Endothelial cell of umbilical vein (primary cell): ENCODE measurements around the gene FXYD3.

ENCODE experiments used
- FOS ChIP-seq: IDR thresholded peaks from 2 replicates; pipeline ENCODE4 v1.6.1; 2011; ENCODE audit warnings: mild to moderate bottlenecking, low read length, moderate library complexity, borderline replicate concordance; ENCODE audit not compliant: insufficient read depth
- JUN ChIP-seq: IDR thresholded peaks from 2 replicates; pipeline ENCODE4 v1.6.1; 2011; ENCODE audit warnings: borderline replicate concordance, low read depth; ENCODE audit not compliant: insufficient read length, insufficient read depth
- MAX ChIP-seq: IDR thresholded peaks from 2 replicates; pipeline ENCODE4 v1.6.1; 2011; ENCODE audit not compliant: insufficient read depth, insufficient read length
- MYC ChIP-seq: IDR thresholded peaks from one replicate; pipeline ENCODE4 v1.6.1; 2011; ENCODE audit warnings: mild to moderate bottlenecking, low read depth, low read length
- POLR2A ChIP-seq: IDR thresholded peaks from 2 replicates; pipeline ENCODE4 v1.6.1; 2012; ENCODE audit warnings: low read depth, mild to moderate bottlenecking, control low read depth, low read length
- POLR2AphosphoS5 ChIP-seq: IDR thresholded peaks from 2 replicates; pipeline ENCODE4 v1.6.1; 2012; ENCODE audit warnings: low read depth, mild to moderate bottlenecking, control low read depth, low read length, moderate library complexity; ENCODE audit not compliant: insufficient read depth
- TF ChIP-seq, protein P1 (sequence below), 2 donors: IDR thresholded peaks; 1 replicate in 1 of 2; 2 replicates in 1 of 2; pipeline ENCODE4 v1.5.1; 2011; ENCODE audit warnings: low read length in 2 of 2, mild to moderate bottlenecking in 2 of 2, moderate library complexity in 2 of 2, control low read depth in 1 of 2, inconsistent platforms in 1 of 2, low read depth in 1 of 2; ENCODE audit not compliant: insufficient read depth in 1 of 2; ENCODE audit errors: extremely low read depth in 1 of 2

DNA sequence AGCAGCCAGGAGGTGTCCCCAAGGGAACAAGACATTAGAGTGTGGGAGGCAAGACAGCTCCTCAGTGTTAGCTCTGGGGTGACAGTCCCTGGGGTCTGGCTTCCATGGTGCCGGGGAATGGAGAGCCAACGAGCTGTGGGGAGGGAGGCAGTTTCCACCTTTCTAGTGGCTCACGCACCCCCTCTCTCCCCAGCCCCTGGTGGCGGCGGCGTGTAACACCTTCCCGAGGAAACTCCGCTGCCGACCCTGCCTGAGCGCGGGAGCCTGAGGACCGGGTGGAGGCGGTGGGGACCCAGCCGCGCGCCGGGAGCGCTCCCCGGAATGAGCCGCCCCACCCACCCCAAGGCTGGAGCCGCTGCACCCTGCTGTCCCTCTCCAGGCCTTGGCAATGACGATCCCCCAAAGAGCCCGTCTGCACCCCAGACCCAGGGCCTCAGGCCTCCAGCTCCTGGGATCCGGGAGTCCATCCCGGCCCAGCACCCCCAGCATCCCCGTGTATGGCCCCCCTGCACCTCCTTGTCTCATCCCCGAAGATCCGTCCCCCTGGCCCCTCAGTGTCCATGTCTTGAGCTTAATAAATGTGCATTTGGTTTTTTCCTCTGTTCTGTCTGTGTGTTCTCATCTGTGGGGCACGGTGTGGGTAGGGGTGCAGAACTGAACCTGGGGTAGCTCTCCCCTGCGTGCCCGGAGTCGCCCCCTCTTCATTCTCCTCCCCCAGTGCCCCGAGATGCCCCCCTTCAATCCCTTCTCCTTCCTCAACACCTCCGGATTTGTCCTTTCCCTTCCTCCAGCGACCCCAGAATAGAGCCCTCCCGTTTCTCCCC lies 38.3 kb downstream of the FXYD3 start:
- TF ChIP-seq, protein P1, sequence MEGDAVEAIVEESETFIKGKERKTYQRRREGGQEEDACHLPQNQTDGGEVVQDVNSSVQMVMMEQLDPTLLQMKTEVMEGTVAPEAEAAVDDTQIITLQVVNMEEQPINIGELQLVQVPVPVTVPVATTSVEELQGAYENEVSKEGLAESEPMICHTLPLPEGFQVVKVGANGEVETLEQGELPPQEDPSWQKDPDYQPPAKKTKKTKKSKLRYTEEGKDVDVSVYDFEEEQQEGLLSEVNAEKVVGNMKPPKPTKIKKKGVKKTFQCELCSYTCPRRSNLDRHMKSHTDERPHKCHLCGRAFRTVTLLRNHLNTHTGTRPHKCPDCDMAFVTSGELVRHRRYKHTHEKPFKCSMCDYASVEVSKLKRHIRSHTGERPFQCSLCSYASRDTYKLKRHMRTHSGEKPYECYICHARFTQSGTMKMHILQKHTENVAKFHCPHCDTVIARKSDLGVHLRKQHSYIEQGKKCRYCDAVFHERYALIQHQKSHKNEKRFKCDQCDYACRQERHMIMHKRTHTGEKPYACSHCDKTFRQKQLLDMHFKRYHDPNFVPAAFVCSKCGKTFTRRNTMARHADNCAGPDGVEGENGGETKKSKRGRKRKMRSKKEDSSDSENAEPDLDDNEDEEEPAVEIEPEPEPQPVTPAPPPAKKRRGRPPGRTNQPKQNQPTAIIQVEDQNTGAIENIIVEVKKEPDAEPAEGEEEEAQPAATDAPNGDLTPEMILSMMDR (IDR thresholded peaks at IDR 0.05; ENCODE audit: extremely low read depth in 1 of 2, insufficient read depth in 1 of 2, low read depth in 1 of 2, low read length in 2 of 2), result peak; percentile 55 to 86
- TF ChIP-seq MYC, result no peak
- no peak for TF ChIP-seq POLR2A
- TF ChIP-seq JUN, result no peak
- no peak for TF ChIP-seq FOS
- no peak for TF ChIP-seq POLR2AphosphoS5
- no peak for TF ChIP-seq MAX
